Calu3 (cell line): ENCODE results near the gene TBC1D21. TPM values are rescaled to one million over a fixed set of nuclear protein-coding genes. Genes with fewer than 3 reads are reported as not detected.

Experiments used
- BruUV-seq: library from RNA; stranded (reverse); fragments of 400-500 nt; replicated peaks from 2 replicates; lab custom pipeline; 2021; lab: Mats Ljungman, UMichigan
- CTCF ChIA-PET: fragments of 300-600 bp; sonication (Branson Sonifier 250); formaldehyde crosslinking; loops from one replicate; lab custom pipeline; 2022; ENCODE audit warnings: antibody characterized with exemption; lab: Charles Lee
- DNase-seq: peaks from one replicate; pipeline ENCODE4 v3.0.0; 2022
- H3K27ac Mint-ChIP-seq: one replicate; pipeline ENCODE4 v1.8.0; 2022; ENCODE audit warnings: mixed read lengths; ENCODE audit not compliant: unreplicated experiment
- H3K27me3 Mint-ChIP-seq: one replicate; pipeline ENCODE4 v1.8.0; 2022; ENCODE audit warnings: mixed read lengths; ENCODE audit not compliant: unreplicated experiment
- H3K36me3 Mint-ChIP-seq: one replicate; pipeline ENCODE4 v1.8.0; 2022; ENCODE audit warnings: mild to moderate bottlenecking, moderate library complexity, mixed read lengths; ENCODE audit not compliant: insufficient read depth, unreplicated experiment
- H3K4me1 Mint-ChIP-seq: one replicate; pipeline ENCODE4 v1.8.0; 2022; ENCODE audit warnings: mild to moderate bottlenecking, low read depth, mixed read lengths; ENCODE audit not compliant: unreplicated experiment
- H3K4me3 Mint-ChIP-seq: one replicate; pipeline ENCODE4 v1.8.0; 2022; ENCODE audit warnings: mild to moderate bottlenecking, low read depth, moderate library complexity, mixed read lengths; ENCODE audit not compliant: unreplicated experiment
- H3K9me3 Mint-ChIP-seq: one replicate; pipeline ENCODE4 v1.8.0; 2022; ENCODE audit warnings: low read depth, mixed read lengths; ENCODE audit not compliant: unreplicated experiment
- CTCF ChIP-seq: fragments of 200-600 bp; IDR thresholded peaks from one replicate; pipeline ENCODE4 v1.8.0; 2022; ENCODE audit warnings: antibody characterized with exemption; ENCODE audit not compliant: unreplicated experiment
- intact Hi-C: fragments of 100-400 bp; cut with micrococcal nuclease; formaldehyde crosslinking; loops from one replicate; pipeline ENCODE4 v1.10.0; 2022; ENCODE audit not compliant: unreplicated experiment
- total RNA-seq: library from RNA; stranded (reverse); gene quantifications from 2 replicates; pipeline ENCODE4 v1.2.3, GENCODE V29; 2022

The TBC1D21 gene
- total RNA-seq, 1 experiment from 2014 or later: not detected

DNA sequence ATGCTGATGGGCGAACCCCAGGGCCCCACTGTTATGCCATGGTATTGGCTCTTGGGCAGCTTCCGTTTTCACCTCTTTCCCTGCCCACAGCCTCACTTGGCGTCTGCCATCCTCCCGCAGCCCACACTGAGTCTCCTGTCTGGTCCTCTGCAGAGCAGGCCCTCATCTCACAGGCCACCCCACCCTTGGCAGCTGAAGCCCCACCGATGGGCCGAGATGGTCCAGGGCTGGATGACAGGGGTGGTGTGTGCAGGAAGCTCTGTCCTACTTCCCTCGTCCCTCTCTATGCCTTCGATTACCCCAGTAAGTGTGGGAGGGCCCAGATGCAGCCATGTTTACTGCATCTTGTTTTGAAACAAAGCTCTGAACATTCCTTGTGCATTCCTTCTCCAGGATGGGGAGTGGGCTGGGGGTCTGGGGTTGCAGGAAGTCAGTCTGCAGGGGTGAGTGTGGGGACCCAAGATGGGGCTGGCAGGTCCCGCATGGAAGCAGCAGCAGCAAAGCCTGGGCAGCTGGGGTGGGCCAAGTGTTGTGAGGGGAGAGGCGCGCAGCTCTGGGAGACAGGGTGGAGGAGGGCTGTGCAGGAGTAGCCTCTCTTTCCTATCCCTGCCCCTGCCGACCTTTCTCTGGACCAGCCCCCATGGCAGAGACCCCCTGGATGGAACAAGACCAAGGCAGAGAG lies 20.9 kb downstream of the TBC1D21 start:
- no TSS peak for BruUV-seq
- intact Hi-C loops: no loop called here
- no peaks in the 10 kb centered on the region for H3K36me3 Mint-ChIP-seq
- no peak for DNase-seq
- peaks cover 78% of the 10 kb centered on the region for H3K27me3 Mint-ChIP-seq
- H3K4me3 Mint-ChIP-seq: no peak overlapping the region
- CTCF ChIA-PET: interaction anchor here (0.6 kb wide), 1 partner anchor 526 kb away, joined by 6 read pairs; the partner anchor contains the start of gene HCN4
- H3K4me1 Mint-ChIP-seq: no peaks in the 10 kb centered on the region
- no peaks in the 10 kb centered on the region for H3K9me3 Mint-ChIP-seq
- TF ChIP-seq CTCF: no peak
- no peak overlapping the region for H3K27ac Mint-ChIP-seq

DNA sequence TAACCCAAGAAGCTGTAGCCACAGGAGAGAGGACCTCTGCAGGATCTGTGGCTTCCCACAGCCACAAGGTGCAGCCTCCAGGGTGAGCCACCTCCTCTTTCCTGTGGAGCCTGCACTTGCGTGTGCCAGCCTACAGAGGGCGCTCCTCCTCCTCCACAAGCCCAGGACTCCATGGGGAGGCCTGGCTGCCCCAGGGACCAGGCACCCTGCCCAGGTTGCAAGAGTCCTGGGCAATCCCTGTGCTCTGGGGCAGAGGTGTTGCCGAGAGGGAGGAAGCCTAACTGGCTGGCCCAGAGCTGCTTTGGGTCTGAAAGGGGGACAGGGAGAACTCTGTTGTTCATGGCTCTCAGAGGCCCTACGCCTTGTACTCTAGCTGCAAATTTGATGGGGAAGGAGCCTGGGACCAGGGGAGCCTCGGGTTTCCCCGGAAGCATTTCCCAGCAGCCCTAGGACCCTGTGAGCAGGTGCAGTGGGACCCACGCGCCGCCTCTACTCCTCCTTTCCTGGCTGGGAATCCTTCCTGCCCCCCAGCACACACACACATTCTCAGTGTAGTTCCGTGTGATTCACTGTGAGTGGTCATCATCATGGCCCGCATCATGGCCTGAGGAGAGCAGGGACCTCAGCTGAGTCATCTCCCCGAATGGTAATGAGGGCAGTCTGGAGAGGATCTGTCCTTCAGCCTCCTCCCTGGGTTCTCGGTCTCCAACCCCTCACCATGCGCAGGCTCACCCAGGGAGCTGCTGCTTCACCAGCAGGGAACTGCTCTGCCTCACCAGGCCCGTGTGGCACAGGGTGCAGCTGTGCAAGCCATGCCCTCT lies 24.3 kb downstream of the TBC1D21 start:
- H3K4me1 Mint-ChIP-seq: no peaks in the 10 kb centered on the region
- no peaks in the 10 kb centered on the region for H3K9me3 Mint-ChIP-seq
- peaks cover 83% of the 10 kb centered on the region for H3K27me3 Mint-ChIP-seq
- no peak overlapping the region for H3K4me3 Mint-ChIP-seq
- BruUV-seq: no TSS peak
- TF ChIP-seq CTCF: peak; percentile 77
- CTCF ChIA-PET: no interaction called here
- intact Hi-C loops: no loop called here
- H3K36me3 Mint-ChIP-seq: no peaks in the 10 kb centered on the region
- DNase-seq: peak; percentile 54
- no peak overlapping the region for H3K27ac Mint-ChIP-seq

DNA sequence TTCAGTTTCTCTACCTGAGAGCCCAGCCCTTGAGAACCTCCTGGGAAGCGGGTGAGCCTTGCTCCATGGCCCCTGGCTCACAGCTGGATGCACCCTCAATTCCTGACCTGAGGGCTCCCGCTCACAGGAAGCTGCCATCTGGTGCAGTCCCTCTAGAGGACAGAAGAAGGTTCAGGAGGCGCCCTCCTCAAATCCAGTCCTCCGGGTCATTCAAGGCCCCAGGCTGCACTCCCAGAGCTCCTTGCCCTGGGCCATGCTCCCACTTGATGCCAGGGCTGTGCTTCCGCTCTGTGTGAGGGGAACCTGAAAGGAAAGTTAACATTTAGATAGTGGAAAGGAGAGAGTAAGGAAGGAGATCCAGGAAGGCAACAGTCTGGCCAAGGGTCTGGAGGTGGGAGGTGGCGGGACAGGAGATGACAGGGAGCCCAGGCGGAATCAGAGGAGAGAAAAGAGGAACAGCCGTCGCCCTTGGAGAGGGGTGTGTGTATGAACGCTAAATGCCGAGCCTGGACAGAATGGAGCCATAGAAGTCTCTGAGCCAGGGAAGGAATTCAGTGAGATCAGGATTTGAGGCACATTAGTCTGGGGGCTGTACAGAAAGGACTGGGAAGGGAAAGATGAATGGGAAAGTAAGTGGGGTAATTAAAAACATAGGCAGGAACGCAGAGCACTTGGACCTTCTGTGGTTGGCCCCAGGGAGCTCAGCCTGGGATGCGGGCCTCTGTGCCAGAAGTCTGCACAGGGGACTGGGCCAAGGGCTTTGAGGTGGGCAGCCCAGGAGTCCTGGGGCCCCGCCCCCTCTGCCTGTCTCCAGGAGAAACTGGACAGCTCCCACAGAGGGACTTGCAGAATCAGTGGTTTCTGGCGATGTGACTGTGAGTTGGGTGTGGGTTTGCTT lies 26.1 kb downstream of the TBC1D21 start:
- H3K9me3 Mint-ChIP-seq: peaks cover under 1% of the 10 kb centered on the region
- no peaks in the 10 kb centered on the region for H3K4me1 Mint-ChIP-seq
- H3K4me3 Mint-ChIP-seq: no peak overlapping the region
- peaks cover 83% of the 10 kb centered on the region for H3K27me3 Mint-ChIP-seq
- BruUV-seq: no TSS peak
- CTCF ChIA-PET: interaction anchor here (1.1 kb wide), 1 partner anchor 10 kb away, joined by 3 read pairs; no protein-coding TSS in a partner anchor
- no peaks in the 10 kb centered on the region for H3K36me3 Mint-ChIP-seq
- intact Hi-C loops: loop anchor here (10.0 kb wide), 1 partner anchor 95 kb away; no protein-coding TSS in a partner anchor
- TF ChIP-seq CTCF: no peak
- H3K27ac Mint-ChIP-seq: no peak overlapping the region
- DNase-seq: no peak
